Measurements from ENCODE around the gene USF2.

The USF2 gene

DNA sequence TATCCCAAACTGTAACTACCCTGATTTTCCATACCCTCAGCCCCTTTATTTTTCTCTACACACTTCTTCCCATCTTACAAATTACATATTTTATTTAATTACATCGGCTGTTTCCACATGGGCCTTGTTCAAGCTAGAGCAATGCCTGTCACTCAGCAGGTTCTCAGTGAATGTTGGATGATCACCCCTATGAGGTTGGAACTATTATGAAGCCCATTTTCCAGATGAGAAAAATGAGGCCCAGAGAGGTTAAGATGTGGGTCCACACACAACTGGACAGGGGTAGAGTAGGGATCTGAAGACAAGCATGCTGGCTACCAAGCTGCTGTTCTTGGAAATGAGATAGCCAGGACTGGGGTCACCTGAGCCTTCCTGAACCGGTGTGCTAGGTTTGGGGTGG, 33.2 kb downstream of the USF2 start:
- DNase-seq (ENCODE audit: extremely low read depth, low read depth): no peak
- TF ChIP-seq, protein P1, sequence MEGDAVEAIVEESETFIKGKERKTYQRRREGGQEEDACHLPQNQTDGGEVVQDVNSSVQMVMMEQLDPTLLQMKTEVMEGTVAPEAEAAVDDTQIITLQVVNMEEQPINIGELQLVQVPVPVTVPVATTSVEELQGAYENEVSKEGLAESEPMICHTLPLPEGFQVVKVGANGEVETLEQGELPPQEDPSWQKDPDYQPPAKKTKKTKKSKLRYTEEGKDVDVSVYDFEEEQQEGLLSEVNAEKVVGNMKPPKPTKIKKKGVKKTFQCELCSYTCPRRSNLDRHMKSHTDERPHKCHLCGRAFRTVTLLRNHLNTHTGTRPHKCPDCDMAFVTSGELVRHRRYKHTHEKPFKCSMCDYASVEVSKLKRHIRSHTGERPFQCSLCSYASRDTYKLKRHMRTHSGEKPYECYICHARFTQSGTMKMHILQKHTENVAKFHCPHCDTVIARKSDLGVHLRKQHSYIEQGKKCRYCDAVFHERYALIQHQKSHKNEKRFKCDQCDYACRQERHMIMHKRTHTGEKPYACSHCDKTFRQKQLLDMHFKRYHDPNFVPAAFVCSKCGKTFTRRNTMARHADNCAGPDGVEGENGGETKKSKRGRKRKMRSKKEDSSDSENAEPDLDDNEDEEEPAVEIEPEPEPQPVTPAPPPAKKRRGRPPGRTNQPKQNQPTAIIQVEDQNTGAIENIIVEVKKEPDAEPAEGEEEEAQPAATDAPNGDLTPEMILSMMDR (IDR thresholded peaks at IDR 0.05; ENCODE audit: low read depth, low read length): no peak

- DNase-seq (ENCODE audit: extremely low read depth, low read depth): no peak
- TF ChIP-seq, protein P1 (IDR thresholded peaks at IDR 0.05; ENCODE audit: low read depth, low read length): no peak
Measured at GRCh38 chr19:35302446-35302845, 33.7 kb downstream of the USF2 start.

DNA sequence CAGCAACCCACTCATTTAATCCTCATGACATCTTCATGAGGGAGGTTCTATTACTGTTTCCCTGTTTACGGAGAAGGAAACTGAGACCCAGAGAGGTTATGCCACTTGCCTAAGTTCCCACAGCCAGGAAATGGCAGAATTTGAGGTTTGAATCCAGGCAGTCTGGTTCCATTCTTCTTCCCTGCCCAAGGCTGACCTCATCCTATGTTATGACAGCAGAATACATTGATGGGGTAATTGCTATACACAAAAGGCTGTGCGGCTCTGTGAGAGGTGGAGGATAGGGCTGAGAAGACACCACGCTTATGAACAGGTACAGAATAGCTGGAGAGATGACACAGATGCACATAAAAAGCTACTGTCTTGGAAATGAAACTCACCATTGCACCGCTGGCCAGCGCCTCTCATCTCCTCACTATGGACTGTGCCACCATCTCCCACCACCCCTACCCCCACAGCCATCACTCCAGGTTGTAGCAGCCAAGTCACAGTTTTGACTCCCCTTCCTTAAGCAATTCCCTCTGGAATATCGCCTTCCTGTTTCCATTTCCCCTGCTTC, 34.7 kb downstream of the USF2 start:
- DNase-seq (ENCODE audit: extremely low read depth, low read depth): no peak
- TF ChIP-seq, protein P1 (IDR thresholded peaks at IDR 0.05; ENCODE audit: low read depth, low read length): no peak

GRCh38 chr19:35304036-35304435, 35.3 kb downstream of the USF2 start:
- DNase-seq (ENCODE audit: extremely low read depth, low read depth): no peak
- TF ChIP-seq, protein P1 (IDR thresholded peaks at IDR 0.05; ENCODE audit: low read depth, low read length): no peak

DNA sequence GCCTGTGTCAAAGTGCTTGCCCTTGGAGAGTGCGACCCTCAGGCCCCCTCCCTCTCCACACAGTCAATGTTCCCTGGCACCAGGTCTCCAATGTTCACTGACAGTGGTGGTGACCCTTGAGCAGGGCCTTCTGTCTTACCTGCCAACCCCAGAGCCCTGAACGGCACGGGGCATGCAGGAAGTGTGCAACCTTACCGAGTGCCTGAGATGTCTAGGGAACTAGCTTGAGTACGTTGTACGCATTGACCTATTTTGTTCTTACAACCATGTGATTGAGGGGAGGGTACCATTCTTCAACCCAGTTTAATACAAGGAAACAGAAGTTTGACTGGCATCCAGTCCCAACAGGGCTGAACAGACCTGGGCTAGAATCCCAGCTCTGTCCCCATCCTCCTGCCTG, 36.4 kb downstream of the USF2 start:
- no peak for DNase-seq (ENCODE audit: extremely low read depth, low read depth)
- TF ChIP-seq, protein P1 (IDR thresholded peaks at IDR 0.05; ENCODE audit: low read depth, low read length): no peak

- TF ChIP-seq, protein P1 (IDR thresholded peaks at IDR 0.05; ENCODE audit: low read depth, low read length): no peak
- DNase-seq (ENCODE audit: extremely low read depth, low read depth): no peak
Measured at GRCh38 chr19:35306473-35307246, 37.9 kb downstream of the USF2 start.

- no peak for DNase-seq (ENCODE audit: extremely low read depth, low read depth)
- TF ChIP-seq, protein P1 (IDR thresholded peaks at IDR 0.05; ENCODE audit: low read depth, low read length): no peak
Measured at GRCh38 chr19:35307931-35308330, 39.2 kb downstream of the USF2 start.
